ENCODE results near the gene DEPDC1B.
A peak's percentile ranks its signal among the peaks of the same experiment; 100 is the strongest.

DEPDC1B gene

DNA sequence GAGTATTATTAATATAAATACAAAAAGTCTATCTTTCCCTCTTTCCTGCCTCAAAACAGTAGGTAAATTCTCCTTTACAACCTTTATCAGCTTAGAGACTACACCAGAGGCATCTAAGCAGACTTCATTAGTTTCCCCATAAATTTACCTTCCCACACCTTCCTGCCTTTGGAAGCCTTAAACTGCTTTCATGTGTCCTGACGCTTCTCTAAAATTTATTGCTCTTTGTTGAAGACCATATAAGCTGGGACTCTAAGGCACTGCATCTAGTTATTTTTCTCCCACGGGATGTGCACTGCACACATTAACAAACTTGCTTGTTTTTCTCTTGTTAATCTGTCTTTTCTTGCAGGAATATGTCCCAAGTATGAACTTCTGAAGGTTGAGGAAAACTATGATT lies 51.8 kb downstream of the DEPDC1B start:
- H3K27me3 Mint-ChIP-seq (ENCODE audit: low read depth): no peaks in the 10 kb centered on the region
- peaks cover 32% of the 10 kb centered on the region for H3K36me3 Mint-ChIP-seq (ENCODE audit: low read depth)
- H3K4me1 Mint-ChIP-seq: no peaks in the 10 kb centered on the region
- H3K27ac Mint-ChIP-seq: peak overlapping the region in 1 of 3 experiments; percentile 19
- H3K4me3 Mint-ChIP-seq: no peak overlapping the region
- TF ChIP-seq, protein P1, sequence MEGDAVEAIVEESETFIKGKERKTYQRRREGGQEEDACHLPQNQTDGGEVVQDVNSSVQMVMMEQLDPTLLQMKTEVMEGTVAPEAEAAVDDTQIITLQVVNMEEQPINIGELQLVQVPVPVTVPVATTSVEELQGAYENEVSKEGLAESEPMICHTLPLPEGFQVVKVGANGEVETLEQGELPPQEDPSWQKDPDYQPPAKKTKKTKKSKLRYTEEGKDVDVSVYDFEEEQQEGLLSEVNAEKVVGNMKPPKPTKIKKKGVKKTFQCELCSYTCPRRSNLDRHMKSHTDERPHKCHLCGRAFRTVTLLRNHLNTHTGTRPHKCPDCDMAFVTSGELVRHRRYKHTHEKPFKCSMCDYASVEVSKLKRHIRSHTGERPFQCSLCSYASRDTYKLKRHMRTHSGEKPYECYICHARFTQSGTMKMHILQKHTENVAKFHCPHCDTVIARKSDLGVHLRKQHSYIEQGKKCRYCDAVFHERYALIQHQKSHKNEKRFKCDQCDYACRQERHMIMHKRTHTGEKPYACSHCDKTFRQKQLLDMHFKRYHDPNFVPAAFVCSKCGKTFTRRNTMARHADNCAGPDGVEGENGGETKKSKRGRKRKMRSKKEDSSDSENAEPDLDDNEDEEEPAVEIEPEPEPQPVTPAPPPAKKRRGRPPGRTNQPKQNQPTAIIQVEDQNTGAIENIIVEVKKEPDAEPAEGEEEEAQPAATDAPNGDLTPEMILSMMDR (IDR thresholded peaks at IDR 0.05; ENCODE audit: unreplicated experiment in 3 of 3): no peak
- no peaks in the 10 kb centered on the region for H3K9me3 Mint-ChIP-seq

DNA sequence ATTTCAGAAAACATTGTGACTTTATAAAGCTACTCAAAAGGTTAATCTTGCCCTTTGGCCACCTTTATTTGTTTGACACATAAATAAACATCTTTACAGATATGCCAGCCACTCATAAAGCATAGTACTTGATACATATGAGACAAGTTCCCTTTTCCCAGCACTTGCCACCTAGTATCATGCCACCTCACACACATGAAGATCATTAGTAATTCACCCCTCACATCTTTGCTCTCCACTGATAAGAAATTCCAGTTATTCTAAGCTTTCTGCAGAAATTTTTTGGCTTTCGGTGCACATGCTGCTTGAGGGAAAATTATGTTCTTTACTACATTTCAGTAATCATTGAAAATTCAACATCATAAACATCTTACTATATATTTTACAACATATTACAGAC lies 59.1 kb downstream of the DEPDC1B start:
- TF ChIP-seq, protein P1 (IDR thresholded peaks at IDR 0.05; ENCODE audit: unreplicated experiment in 3 of 3): no peak
- H3K4me1 Mint-ChIP-seq: no peaks in the 10 kb centered on the region

DNA sequence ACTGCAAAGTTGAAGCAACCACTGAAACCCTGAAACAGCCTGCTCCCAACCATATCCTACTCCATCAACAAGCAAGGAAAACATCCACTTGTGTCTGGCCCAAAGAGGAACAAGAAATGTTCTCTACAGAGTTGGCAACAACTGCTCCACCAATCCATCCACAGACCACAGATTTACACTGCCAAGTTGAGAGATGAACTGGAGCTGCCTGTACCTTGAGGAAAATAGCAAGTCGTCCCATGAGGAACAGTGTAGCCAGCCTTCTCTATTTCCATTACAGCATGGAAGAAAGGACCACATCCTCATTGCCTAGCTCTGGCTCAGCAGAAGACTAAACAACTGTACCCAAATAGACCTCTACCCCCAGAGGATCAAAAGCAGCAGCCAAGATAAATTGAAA lies 60.4 kb downstream of the DEPDC1B start:
- H3K4me3 Mint-ChIP-seq: no peak overlapping the region
- peaks cover 62% of the 10 kb centered on the region for H3K36me3 Mint-ChIP-seq (ENCODE audit: low read depth)
- TF ChIP-seq, protein P1 (IDR thresholded peaks at IDR 0.05; ENCODE audit: unreplicated experiment in 3 of 3): no peak
- H3K27ac Mint-ChIP-seq: no peak overlapping the region
- H3K9me3 Mint-ChIP-seq: no peaks in the 10 kb centered on the region
- H3K4me1 Mint-ChIP-seq: no peaks in the 10 kb centered on the region
- no peaks in the 10 kb centered on the region for H3K27me3 Mint-ChIP-seq (ENCODE audit: low read depth)

More for the DNA sequence above, 59.1 kb downstream of the DEPDC1B start:
- Mint-ChIP-seq H3K36me3 (ENCODE audit: low read depth) (peaks cover 63% of the 10 kb centered on the region), H3K27me3 (ENCODE audit: low read depth) (no peaks in the 10 kb centered on the region), H3K4me3 (no peak overlapping the region), H3K27ac (no peak overlapping the region), H3K9me3 (no peaks in the 10 kb centered on the region)

DNA sequence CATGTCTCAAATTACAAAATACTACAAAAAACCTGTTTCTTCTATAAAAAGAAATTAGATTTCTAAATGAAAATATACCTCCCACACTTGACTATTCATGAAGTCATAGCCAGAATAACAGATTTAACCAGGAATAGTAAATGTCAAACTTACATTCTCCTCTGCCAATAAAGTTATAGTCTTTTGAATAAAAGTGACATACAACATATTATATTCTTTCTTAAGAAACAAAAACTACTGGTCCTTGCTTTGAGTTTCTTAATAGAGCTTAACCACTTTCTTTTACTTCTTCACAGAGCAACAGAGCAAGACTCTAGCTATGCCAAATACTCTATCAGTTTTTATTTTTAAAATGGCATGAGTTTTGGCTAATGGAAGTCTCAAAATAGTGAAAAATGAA lies 61.7 kb downstream of the DEPDC1B start:
- Mint-ChIP-seq H3K27ac (no peak overlapping the region), H3K4me3 (no peak overlapping the region), H3K36me3 (ENCODE audit: low read depth) (peaks cover 56% of the 10 kb centered on the region), H3K4me1 (no peaks in the 10 kb centered on the region), H3K27me3 (ENCODE audit: low read depth) (no peaks in the 10 kb centered on the region), H3K9me3 (no peaks in the 10 kb centered on the region)
- TF ChIP-seq, protein P1 (IDR thresholded peaks at IDR 0.05; ENCODE audit: unreplicated experiment in 3 of 3): no peak

DNA sequence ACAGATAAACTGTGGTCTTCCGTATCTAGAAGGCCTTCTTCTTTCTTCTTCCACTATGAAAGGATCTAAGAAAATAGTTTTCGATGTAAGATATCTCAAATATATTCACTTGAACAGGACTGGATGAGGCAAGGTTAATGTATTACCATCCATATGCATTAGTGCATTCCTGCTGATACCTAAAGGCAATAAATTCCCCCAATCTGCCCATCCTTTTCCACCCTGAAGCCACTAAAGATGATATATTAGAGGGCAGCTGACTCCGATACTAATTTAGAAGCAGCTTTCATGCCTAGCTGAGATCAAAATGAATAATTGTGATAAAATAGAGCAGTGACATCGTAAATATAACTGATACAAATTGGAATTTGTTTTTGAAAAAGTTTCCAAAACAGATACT lies 63.3 kb downstream of the DEPDC1B start:
- H3K36me3 Mint-ChIP-seq (ENCODE audit: low read depth): peaks cover 44% of the 10 kb centered on the region
- H3K27me3 Mint-ChIP-seq (ENCODE audit: low read depth): no peaks in the 10 kb centered on the region
- H3K9me3 Mint-ChIP-seq: no peaks in the 10 kb centered on the region
- no peak overlapping the region for H3K4me3 Mint-ChIP-seq
- TF ChIP-seq, protein P1 (IDR thresholded peaks at IDR 0.05; ENCODE audit: unreplicated experiment in 3 of 3): no peak
- no peaks in the 10 kb centered on the region for H3K4me1 Mint-ChIP-seq
- H3K27ac Mint-ChIP-seq: no peak overlapping the region

DNA sequence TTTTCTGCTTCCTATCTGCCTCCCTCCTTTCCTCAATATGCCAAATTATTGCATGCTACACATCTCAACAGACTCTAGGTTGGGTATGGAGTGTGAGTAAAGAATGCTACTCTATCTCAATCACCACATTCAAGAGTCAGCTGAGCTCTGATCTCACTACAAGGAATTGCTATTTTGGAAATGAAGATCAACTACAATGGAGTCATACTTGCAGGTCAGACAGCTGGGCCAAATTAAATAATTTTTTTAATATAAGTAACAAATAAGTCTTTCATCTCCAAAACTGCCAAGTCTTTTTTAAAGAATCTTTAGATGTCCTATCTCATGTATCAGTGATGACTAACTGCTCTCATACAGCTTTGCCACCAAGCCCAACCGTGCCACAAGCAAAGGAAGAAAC lies 64.0 kb downstream of the DEPDC1B start:
- no peaks in the 10 kb centered on the region for H3K9me3 Mint-ChIP-seq
- H3K27me3 Mint-ChIP-seq (ENCODE audit: low read depth): no peaks in the 10 kb centered on the region
- no peak overlapping the region for H3K27ac Mint-ChIP-seq
- TF ChIP-seq, protein P1 (IDR thresholded peaks at IDR 0.05; ENCODE audit: unreplicated experiment in 3 of 3): no peak
- H3K4me3 Mint-ChIP-seq: no peak overlapping the region
- peaks cover 44% of the 10 kb centered on the region for H3K36me3 Mint-ChIP-seq (ENCODE audit: low read depth)
- H3K4me1 Mint-ChIP-seq: no peaks in the 10 kb centered on the region

All from nephron (organoid).